GM19043 (cell line): Measurements from ENCODE around the gene PRG3.

Experiments
- ATAC-seq: cut with Tn5 transposase; IDR thresholded peaks from one replicate; pipeline ENCODE4 v1.9.1; 2021; ENCODE audit warnings: low read depth; ENCODE audit not compliant: unreplicated experiment

The PRG3 gene

DNA sequence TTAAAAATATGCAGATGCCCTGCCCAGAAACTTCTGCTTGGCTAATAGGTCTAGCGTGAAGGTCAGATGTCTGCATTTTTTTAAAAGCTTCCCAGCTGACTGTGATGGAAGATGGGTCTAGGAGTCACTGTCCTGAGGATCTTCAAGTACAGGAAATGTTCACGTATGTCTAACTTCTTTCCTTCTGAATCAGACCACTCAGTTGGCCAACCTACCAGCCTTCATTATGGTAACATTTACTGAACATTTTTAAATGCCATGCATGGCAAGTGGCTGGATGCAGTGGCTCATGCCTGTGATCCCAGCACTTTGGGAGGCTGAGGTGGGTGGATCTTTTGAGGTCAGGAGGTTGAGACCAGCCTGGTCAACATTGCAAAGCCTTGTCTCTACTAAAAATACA lies 10.6 kb upstream of the PRG3 start:
- no peak for ATAC-seq

GRCh38 chr11:57391111-57391510 lies 10.2 kb upstream of the PRG3 start:
- no peak for ATAC-seq

- ATAC-seq: no peak
Measured at GRCh38 chr11:57390535-57390934, 9.6 kb upstream of the PRG3 start, which contains the start of gene PRG2. PRG2 (minus strand) TSS chr11:57390650; CDS start chr11:57389944, 706 bp downstream.

GRCh38 chr11:57387289-57388030 lies 6.5 kb upstream of the PRG3 start:
- no peak for ATAC-seq

GRCh38 chr11:57386178-57386940 lies 5.4 kb upstream of the PRG3 start:
- no peak for ATAC-seq

DNA sequence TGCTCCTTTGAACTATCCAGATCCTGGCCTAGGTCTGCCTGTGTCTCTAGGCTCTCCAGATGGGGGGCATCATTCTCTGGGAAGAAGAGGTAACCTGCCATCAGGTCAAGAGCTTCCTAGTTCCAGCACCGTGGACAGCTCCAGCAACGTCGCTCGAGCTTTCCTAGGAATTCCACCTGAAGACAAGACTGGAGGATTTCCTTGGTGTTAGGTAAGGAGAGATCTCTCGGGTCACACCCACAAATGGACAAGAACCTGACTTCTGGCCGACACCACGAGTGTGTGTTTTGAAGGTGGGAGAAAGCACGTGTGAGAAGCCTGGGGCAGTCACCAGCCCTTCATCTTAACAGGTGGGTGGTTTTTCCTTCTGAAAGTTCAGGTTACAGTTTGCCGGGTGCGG lies 1.2 kb downstream of the PRG3 start:
- no peak for ATAC-seq

DNA sequence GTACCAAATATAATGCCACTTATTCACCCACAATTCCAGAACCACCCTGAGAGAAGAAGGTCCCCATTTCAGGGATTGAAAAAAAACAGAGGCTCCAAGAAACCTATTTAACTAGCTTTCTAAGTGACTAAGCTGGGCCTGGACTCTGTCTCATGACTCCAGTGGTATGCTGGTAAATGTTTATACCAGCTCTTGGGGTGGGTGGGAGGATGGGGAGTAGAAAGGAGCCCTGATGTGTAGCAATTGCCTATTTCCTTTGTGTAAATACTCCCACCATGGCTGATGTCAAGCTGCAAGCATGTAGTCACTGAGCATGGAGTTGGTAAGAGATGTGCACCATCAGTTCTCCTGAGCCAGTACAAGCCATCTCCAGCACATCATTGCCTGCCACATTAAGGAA lies 2.8 kb downstream of the PRG3 start:
- ATAC-seq: no peak

- ATAC-seq: no peak
Measured at GRCh38 chr11:57377107-57377506, 3.8 kb downstream of the PRG3 start.

DNA sequence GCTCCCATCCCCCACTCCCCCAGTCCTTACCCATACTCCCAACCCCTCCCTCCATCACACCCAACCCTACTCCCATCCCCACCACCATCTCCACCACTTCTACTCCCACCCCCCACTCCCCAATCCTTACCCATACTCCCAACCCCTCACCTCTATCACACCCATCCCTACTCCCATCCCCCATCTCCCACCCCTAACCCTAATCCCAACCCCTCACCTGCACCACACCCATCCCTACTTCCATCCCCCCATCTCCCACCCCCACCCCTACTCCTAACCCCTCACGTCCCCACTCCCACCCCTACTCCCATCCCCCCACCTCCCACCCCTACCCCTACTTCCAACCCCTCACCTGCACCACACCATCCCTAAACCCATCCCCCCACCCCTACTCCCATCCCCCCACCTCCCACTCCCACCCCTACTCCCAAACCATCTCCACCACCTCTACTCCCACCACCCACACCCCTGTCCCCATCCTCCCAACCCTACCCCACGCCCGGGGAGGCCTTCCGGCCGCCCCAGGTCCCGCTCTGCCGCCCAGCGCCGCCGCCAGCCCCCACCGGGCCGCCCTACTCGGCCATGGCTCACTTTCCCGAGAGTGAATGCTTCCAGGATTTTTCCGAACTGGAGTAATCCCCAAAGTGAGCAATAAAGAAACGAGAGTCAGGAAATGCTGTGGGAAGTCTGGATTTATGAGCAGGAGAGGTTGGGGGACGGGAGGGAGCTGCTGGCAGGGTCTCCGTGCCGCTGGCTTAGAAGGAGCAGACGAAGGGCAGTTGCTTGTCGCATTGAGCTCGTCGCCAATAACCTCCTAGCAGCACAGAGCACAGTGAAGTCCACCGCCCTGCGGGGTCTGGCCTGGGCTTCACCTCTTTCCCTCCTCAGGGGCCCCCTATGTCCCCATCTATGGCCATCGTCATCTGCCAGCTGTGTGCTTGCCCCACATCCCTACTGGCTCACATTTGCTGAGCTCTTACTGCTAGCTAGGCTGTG lies 4.6 kb downstream of the PRG3 start:
- ATAC-seq: no peak

- ATAC-seq: no peak
Measured at GRCh38 chr11:57375490-57375889, 5.5 kb downstream of the PRG3 start.

DNA sequence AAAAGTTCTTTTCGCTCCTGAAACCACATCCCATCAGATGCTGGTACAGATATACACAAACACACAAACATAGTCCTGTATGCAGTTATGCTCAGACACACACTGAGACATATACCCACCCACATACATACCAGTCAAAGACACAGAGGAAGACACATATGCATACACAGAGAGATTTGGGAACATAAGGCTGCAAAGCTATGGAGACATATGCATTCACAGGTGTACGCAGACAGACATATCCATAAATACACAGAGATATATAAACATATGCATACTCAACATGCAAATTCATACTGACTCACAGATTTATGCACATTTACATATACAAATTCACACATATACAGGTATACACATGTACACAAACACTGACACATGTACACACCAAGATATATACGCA lies 6.0 kb downstream of the PRG3 start:
- no peak for ATAC-seq

DNA sequence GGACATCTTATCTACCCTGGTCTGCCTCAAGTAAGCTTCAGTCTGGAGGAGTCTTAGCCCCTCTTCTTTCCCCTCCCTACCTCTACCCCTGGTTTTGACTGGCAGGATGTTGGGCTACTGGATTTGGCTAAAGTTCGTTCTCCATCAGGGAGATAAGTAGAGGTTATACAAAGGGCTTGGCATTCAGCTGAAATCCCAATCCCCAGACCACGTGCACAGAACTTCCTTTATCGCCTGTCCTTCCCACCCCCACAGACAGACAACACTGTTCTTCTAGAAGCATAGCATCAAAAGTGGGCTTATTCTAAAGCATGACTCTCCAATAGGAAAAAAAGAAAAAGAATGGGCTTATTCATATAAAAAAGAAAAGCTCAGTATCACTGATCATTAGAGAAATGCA lies 7.8 kb downstream of the PRG3 start:
- ATAC-seq: no peak

DNA sequence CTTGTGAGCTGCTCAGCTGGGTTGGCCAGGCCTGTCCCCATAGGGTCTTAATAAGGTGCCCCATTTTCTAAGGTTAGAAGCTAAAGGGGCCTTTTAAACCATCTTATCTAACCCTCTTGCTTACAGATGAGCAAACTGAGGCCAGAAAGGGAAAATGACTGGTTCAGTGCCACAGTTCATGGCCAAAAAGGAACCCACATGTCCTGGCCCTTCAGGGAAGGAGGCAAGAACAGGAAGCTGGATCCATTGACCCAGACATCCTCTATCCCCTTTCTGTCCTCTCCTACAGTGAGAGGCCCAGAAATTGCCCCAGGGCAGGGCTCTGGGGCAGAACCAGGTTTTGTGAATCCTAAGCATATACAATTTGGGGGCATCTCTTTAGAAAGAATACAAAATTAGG lies 10.0 kb downstream of the PRG3 start:
- ATAC-seq: no peak

- no peak for ATAC-seq
Measured at GRCh38 chr11:57370251-57370650, 10.7 kb downstream of the PRG3 start.

DNA sequence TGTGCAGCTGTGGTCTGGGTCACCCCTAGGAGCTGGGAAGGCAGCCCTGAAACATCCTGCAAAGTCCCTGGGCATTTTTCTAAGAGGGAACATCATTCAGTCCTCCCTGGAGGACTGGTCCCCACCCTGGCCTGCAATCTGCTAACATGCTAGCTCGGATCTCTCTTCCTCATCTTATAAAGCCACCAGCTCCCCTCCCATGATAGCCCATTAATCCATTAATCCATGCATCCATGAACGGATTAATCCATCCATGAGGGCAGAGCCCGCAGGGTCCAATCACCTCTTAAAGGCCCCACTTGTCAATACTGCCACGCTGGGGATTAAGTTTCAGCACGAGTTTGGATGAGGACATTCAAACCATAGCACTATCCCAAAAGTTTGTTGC lies 12.1 kb downstream of the PRG3 start:
- no peak for ATAC-seq

DNA sequence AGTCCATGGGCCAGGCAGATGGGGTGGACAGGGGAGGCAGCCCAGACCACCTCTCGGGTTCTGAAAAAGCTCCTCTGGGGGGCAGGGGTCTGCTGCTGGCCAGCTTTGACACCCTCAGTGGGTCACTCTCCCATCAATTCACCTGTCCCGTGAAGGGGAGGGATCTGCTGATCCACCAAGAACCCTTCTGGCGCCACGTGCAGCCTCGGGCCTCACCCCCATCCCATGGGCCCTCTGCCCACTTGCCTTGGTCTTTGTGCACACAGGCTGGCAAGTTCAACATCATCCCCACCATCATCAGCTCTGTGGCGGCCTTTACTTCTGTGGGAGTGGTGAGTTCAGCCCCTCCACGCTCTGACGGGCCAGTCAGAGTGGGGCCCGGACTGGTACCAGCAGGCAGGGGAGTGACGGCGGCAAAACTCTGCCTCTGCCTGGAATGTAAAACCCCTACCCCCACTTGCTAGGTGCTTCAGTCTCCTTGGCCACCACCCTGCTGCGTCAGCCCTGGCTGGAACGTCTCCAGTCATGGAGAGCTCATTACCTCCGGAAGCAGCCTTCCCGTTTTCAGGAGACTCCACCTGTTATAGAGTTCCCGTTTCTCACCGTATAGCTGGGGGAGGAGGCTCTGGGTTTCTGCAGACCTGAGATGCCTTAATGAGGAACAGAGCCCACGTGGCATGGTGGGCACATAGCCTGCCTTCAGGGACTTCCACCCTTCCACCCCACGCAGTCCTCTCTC lies 12.7 kb downstream of the PRG3 start:
- ATAC-seq: no peak

- no peak for ATAC-seq
Measured at GRCh38 chr11:57364851-57365660, 15.9 kb downstream of the PRG3 start.

DNA sequence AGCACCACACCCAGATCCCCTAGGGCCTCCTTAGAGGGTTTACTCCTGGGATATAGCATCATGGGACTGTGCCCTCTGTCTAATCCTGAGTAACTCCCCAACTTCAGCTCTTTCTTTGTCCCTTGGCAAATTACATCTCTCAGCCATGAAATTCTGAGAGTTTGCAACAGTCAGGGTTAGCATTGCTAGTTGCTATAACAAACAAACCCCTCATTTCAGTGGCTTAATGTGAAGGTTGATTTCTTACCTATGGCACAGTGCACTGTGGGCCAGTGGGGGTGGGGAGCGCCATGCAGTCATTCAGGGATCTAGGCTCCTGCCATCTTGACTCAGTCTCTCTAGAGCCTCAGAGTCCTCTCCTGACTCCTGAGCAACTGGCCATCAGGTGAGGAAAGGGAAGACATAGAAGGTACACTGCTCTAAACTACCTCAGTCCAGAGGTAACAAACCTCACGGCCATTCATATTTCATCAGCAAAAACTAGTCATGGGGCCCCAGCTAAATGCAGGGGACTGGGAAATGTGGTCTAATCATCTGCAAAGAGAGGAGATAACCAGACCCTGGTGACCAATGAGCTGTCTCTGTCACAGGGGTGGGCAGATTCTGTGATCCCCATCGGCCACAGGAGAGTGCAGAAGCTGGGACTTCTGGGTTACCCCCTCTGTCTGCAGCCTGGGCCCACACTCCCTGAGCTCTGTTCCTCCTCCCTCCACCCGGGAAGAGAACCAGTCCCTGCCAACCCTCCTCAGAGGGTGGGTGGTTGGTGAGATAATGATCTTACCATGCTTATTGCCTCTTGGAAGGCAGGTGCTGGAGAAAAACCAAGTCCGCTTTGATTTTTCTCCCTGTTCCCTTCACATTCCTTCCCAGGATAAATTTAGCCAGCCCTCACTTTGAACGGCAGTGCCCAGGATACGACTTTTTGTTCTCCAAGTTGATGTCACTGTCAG lies 17.5 kb downstream of the PRG3 start:
- no peak for ATAC-seq
